ENCODE results near the gene EFCAB6. TPM values are rescaled to one million over a fixed set of nuclear protein-coding genes. Genes with fewer than 3 reads are reported as not detected.

Gene EFCAB6
- total RNA-seq, 1 experiment from 2014 or later = 0.52 TPM

- intact Hi-C loops (cut with micrococcal nuclease) = no loop called here
- POLR2A ChIA-PET = no interaction called here
- H3K36me3 ChIP-seq (ENCODE audit: control insufficient read depth in 1 of 2, insufficient read depth in 2 of 2, low read length in 2 of 2) = no peaks in the 10 kb centered on the region
- peaks cover 7% of the 10 kb centered on the region; the same call in 1 of the 2 replicates for H3K79me2 ChIP-seq (ENCODE audit: insufficient read depth, low read length)
- H4K20me1 ChIP-seq (ENCODE audit: insufficient read depth) = no peaks in the 10 kb centered on the region
- H3K27me3 ChIP-seq (ENCODE audit: insufficient read depth, low read length) = no peaks in the 10 kb centered on the region
- no peak overlapping the region for H3K27ac ChIP-seq (ENCODE audit: low read depth, low read length)
- H3K4me1 ChIP-seq (ENCODE audit: control insufficient read depth in 1 of 2, insufficient read depth in 2 of 2, low read length in 2 of 2) = no peaks in the 10 kb centered on the region
- no peak for DNase-seq (ENCODE audit: low read depth, low spot score)
- TF ChIP-seq EZH2phosphoT487 (IDR thresholded peaks at IDR 0.05; ENCODE audit: borderline replicate concordance) = no peak
- H3K4me2 ChIP-seq (ENCODE audit: low read length) = no peak overlapping the region
- no peak overlapping the region for H3K9ac ChIP-seq (ENCODE audit: low read length)
- no peak for ATAC-seq
- H2AFZ ChIP-seq (ENCODE audit: low read depth, low read length, poor library complexity, severe bottlenecking) = no peak overlapping the region
- no peak overlapping the region for H3K4me3 ChIP-seq (replicated peaks in 1 of 2; ENCODE audit: low read depth in 1 of 2, low read length in 2 of 2)
- BruUV-seq (replicated peaks) = no TSS peak
- no peaks in the 10 kb centered on the region for H3K9me3 ChIP-seq (ENCODE audit: control insufficient read depth in 1 of 2, insufficient read depth in 1 of 2, low read depth in 1 of 2, low read length in 2 of 2)
- CTCF ChIA-PET = no interaction called here
- H3K9me2 ChIP-seq (ENCODE audit: insufficient read depth) = no peaks in the 10 kb centered on the region
- RAD21 ChIA-PET (ENCODE audit: low non-redundant PET in 1 of 2, low total read pairs in 2 of 2, uncharacterized antibody in 2 of 2, unreplicated experiment in 2 of 2) = no interaction called here
Measured at GRCh38 chr22:43841742-43842141, 29.6 kb upstream of the EFCAB6 start.

- Histone ChIP-seq H3K4me1 (ENCODE audit: control insufficient read depth in 1 of 2, insufficient read depth in 2 of 2, low read length in 2 of 2) (no peaks in the 10 kb centered on the region), H3K9me3 (ENCODE audit: control insufficient read depth in 1 of 2, insufficient read depth in 1 of 2, low read depth in 1 of 2, low read length in 2 of 2) (no peaks in the 10 kb centered on the region), H3K27me3 (ENCODE audit: insufficient read depth, low read length) (no peaks in the 10 kb centered on the region), H3K4me3 (replicated peaks in 1 of 2; ENCODE audit: low read depth in 1 of 2, low read length in 2 of 2) (no peak overlapping the region), H2AFZ (ENCODE audit: low read depth, low read length, poor library complexity, severe bottlenecking) (no peak overlapping the region), H3K9me2 (ENCODE audit: insufficient read depth) (no peaks in the 10 kb centered on the region), H3K79me2 (ENCODE audit: insufficient read depth, low read length) (peaks cover 4% of the 10 kb centered on the region; the same call in 1 of the 2 replicates), H3K9ac (ENCODE audit: low read length) (no peak overlapping the region), H4K20me1 (ENCODE audit: insufficient read depth) (no peaks in the 10 kb centered on the region), H3K36me3 (ENCODE audit: control insufficient read depth in 1 of 2, insufficient read depth in 2 of 2, low read length in 2 of 2) (no peaks in the 10 kb centered on the region), H3K27ac (ENCODE audit: low read depth, low read length) (no peak overlapping the region), H3K4me2 (ENCODE audit: low read length) (no peak overlapping the region)
- ATAC-seq (no peak), DNase-seq (ENCODE audit: low read depth, low spot score) (no peak)
- ChIA-PET CTCF (no interaction called here), POLR2A (no interaction called here), RAD21 (ENCODE audit: low non-redundant PET in 1 of 2, low total read pairs in 2 of 2, uncharacterized antibody in 2 of 2, unreplicated experiment in 2 of 2) (no interaction called here)
- TF ChIP-seq CEBPB (IDR thresholded peaks at IDR 0.05; ENCODE audit: low read depth) = no peak
- no peak for TF ChIP-seq EZH2phosphoT487 (IDR thresholded peaks at IDR 0.05; ENCODE audit: borderline replicate concordance)
- TF ChIP-seq SIN3A (IDR thresholded peaks at IDR 0.05; ENCODE audit: low read depth) = no peak
- TF ChIP-seq SP1 (IDR thresholded peaks at IDR 0.05; ENCODE audit: low read depth) = no peak
- no peak for TF ChIP-seq RAD21 (IDR thresholded peaks at IDR 0.05; ENCODE audit: low read depth)
- TF ChIP-seq ELF1 (IDR thresholded peaks at IDR 0.05; ENCODE audit: borderline replicate concordance, low read depth) = no peak
- TF ChIP-seq ATF3 (IDR thresholded peaks at IDR 0.05) = no peak
- TF ChIP-seq YY1 (IDR thresholded peaks at IDR 0.05; ENCODE audit: extremely low read depth, insufficient replicate concordance, low read depth, low read length) = no peak
- TF ChIP-seq REST (IDR thresholded peaks at IDR 0.05; ENCODE audit: low read depth) = no peak
- intact Hi-C loops (cut with micrococcal nuclease) = no loop called here
- no TSS peak for BruUV-seq (replicated peaks)
Measured at GRCh38 chr22:43840851-43841250, 28.7 kb upstream of the EFCAB6 start.
